Uterus (tissue), 4 donors: ENCODE results near the gene TNNI2. TPM values are rescaled to one million over a fixed set of nuclear protein-coding genes. Genes with fewer than 3 reads are reported as not detected.

ENCODE experiments used
- DNase-seq, 2 donors: peaks; one replicate each; pipeline ENCODE4 v3.0.0-alpha.2; 2019 to 2020
- H3K27ac ChIP-seq, 2 donors: fragments of 200-600 bp; sonication (generic); 1 replicate in 1 of 2; 2 replicates in 1 of 2; pipeline ENCODE4 v1.5.1; 2016 to 2018
- H3K27me3 ChIP-seq, 2 donors: fragments of 200-600 bp; sonication (generic); one replicate each; pipeline ENCODE4 v1.5.1; 2018 to 2019; ENCODE audit warnings: control low read depth in 1 of 2
- H3K36me3 ChIP-seq, 2 donors: fragments of 200-600 bp; sonication (generic); one replicate each; pipeline ENCODE4 v1.5.1; 2019; ENCODE audit warnings: control low read depth in 1 of 2
- H3K4me1 ChIP-seq, 2 donors: fragments of 200-600 bp; sonication (generic); one replicate each; pipeline ENCODE4 v1.5.1; 2018 to 2019; ENCODE audit warnings: control low read depth in 1 of 2
- H3K4me3 ChIP-seq, 2 donors: fragments of 200-600 bp; sonication (generic); 1 replicate in 1 of 2; 2 replicates in 1 of 2; pipeline ENCODE4 v1.5.1; 2018 to 2019; ENCODE audit warnings: mild to moderate bottlenecking in 1 of 2
- H3K9me3 ChIP-seq, 2 donors: fragments of 200-600 bp; sonication (generic); one replicate each; pipeline ENCODE4 v1.5.1; 2019; ENCODE audit warnings: control low read depth in 1 of 2
- CTCF ChIP-seq, 4 experiments: fragments of 200-600 bp in 2 of 4; fragments of 450-650 bp in 2 of 4; sonication (generic) in 2 of 4; IDR thresholded peaks; one replicate each; pipeline ENCODE4 v1.5.1; 2016 to 2019; ENCODE audit warnings: antibody characterized with exemption in 4 of 4, mild to moderate bottlenecking in 2 of 4, moderate library complexity in 1 of 4
- POLR2A ChIP-seq, 2 donors: fragments of 450-650 bp; IDR thresholded peaks; one replicate each; pipeline ENCODE4 v1.6.1; 2016; ENCODE audit warnings: antibody characterized with exemption in 2 of 2, mild to moderate bottlenecking in 1 of 2, moderate library complexity in 1 of 2
- intact Hi-C: fragments of 100-400 bp; cut with DNase I; formaldehyde crosslinking; loops from one replicate; pipeline ENCODE4 v1.15.1; 2023; ENCODE audit warnings: low total_unique reads
- total RNA-seq, 4 donors: library from RNA; depleted of rRNA in 3 of 4; stranded (reverse); fragments of >200 nt in 3 of 4; gene quantifications; one replicate each; pipeline versions ENCODE4 v1.1.0 to v1.2.4, GENCODE V29; 2014 to 2023
- donor health status: DM: yes; HTN: yes; CAD: no.

Gene TNNI2
- total RNA-seq, 4 donors from 2014 or later = 0.95 to 1.5 TPM; not detected in 2

GRCh38 chr11:1835671-1836010, 3.1 kb upstream of the TNNI2 start:
- Histone ChIP-seq H3K9me3 (no peaks in the 10 kb centered on the region), H3K36me3 (no peaks in the 10 kb centered on the region), H3K27me3 (no peaks in the 10 kb centered on the region), H3K27ac (no peak overlapping the region), H3K4me3 (no peak overlapping the region), H3K4me1 (no peaks in the 10 kb centered on the region)
- intact Hi-C loops = loop anchor here (5.0 kb wide), 1 partner anchor 317 kb away; no protein-coding TSS in a partner anchor
- no peak for DNase-seq
- TF ChIP-seq POLR2A (IDR thresholded peaks at IDR 0.05) = no peak
- TF ChIP-seq CTCF (IDR thresholded peaks at IDR 0.05) = no peak

- Histone ChIP-seq H3K9me3 (no peaks in the 10 kb centered on the region), H3K27ac (no peak overlapping the region), H3K4me1 (no peaks in the 10 kb centered on the region), H3K36me3 (no peaks in the 10 kb centered on the region), H3K4me3 (no peak overlapping the region), H3K27me3 (no peaks in the 10 kb centered on the region)
- TF ChIP-seq POLR2A (IDR thresholded peaks at IDR 0.05) (no peak), CTCF (IDR thresholded peaks at IDR 0.05) (no peak)
- DNase-seq = no peak
- intact Hi-C loops = loop anchor here (5.0 kb wide), 1 partner anchor 316 kb away; no protein-coding TSS in a partner anchor
Measured at GRCh38 chr11:1836011-1836945, 2.5 kb upstream of the TNNI2 start.

GRCh38 chr11:1837171-1838076, 1.4 kb upstream of the TNNI2 start:
- intact Hi-C loops = loop anchor here (5.0 kb wide), 1 partner anchor 315 kb away; no protein-coding TSS in a partner anchor
- H3K4me3 ChIP-seq = no peak overlapping the region
- no peaks in the 10 kb centered on the region for H3K9me3 ChIP-seq
- TF ChIP-seq POLR2A (IDR thresholded peaks at IDR 0.05) (no peak), CTCF (IDR thresholded peaks at IDR 0.05) (peak; percentile 87 to 95 (median 92))
- no peaks in the 10 kb centered on the region for H3K36me3 ChIP-seq
- DNase-seq = peak; percentile 66 to 78
- no peak overlapping the region for H3K27ac ChIP-seq
- H3K27me3 ChIP-seq = no peaks in the 10 kb centered on the region
- no peaks in the 10 kb centered on the region for H3K4me1 ChIP-seq

- Histone ChIP-seq H3K27me3 (no peaks in the 10 kb centered on the region), H3K36me3 (no peaks in the 10 kb centered on the region), H3K27ac (no peak overlapping the region), H3K4me3 (no peak overlapping the region), H3K4me1 (no peaks in the 10 kb centered on the region), H3K9me3 (no peaks in the 10 kb centered on the region)
- no peak for TF ChIP-seq CTCF (IDR thresholded peaks at IDR 0.05)
- no peak for TF ChIP-seq POLR2A (IDR thresholded peaks at IDR 0.05)
- no peak for DNase-seq
- intact Hi-C loops = loop anchor here (5.0 kb wide), 1 partner anchor 314 kb away; no protein-coding TSS in a partner anchor
Measured at GRCh38 chr11:1838077-1838425, 730 bp upstream of the TNNI2 start.
